GM11168 (cell line): ENCODE data around the gene FBXO47.
"Not testable (repeated sequence)": the region's sequence is repeated elsewhere in the genome, so short reads cannot be mapped to it uniquely, and the experiment has no call there.

Experiments
- in situ Hi-C: fragments of 300-500 bp; cut with MboI; formaldehyde crosslinking; loops from one replicate; pipeline ENCODE4 v1.12.0; 2022; ENCODE audit warnings: low sequenced_read_pairs; ENCODE audit not compliant: unreplicated experiment

The FBXO47 gene

GRCh38 chr17:38981636-38982035 lies 14.4 kb upstream of the FBXO47 start:
- in situ Hi-C loops: loop anchor here (10.0 kb wide), 1 partner anchor 173 kb away; the partner anchor contains the start of gene PLXDC1

- in situ Hi-C loops: loop anchor here (10.0 kb wide), 1 partner anchor 174 kb away; the partner anchor contains the start of gene PLXDC1
These were observed 13.5 kb upstream of the FBXO47 start for GRCh38 chr17:38980490-38981217.

DNA sequence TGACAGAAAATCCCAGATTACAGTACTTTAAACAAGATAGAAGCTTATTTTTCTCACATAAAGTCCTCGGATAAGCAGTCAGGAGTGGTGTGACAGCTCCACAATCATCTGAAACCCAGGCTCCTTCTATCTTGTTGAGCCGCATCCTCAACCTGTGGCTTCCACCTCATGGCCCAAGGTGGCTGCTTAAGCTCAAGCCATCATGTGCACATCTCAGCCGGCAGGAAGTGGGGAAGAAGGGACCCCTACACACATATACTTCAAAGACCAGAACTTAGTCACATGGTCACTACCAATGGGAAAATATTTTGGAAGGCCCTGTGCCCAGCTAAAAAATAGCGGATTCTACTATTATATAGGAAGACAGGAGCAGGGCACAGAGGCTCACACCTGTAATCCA lies 11.0 kb upstream of the FBXO47 start:
- in situ Hi-C loops: no loop called here

DNA sequence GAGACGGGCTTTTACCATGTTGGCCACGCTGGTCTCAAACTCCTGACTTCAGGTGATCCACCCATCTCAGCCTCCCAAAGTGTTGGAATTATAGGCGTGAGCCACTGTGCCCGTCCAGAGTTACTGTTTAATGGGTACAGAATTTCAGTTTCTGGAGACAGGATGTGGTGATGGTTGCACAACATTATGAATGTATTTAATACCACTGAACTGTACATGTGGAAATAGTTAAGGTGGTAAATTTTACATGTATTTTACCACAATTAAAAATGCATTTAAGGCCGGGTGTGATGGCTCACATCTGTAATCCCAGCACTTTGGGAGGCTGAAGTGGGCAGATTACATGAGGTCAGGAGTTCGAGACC lies 9.0 kb upstream of the FBXO47 start:
- in situ Hi-C loops: not testable (repeated sequence)

DNA sequence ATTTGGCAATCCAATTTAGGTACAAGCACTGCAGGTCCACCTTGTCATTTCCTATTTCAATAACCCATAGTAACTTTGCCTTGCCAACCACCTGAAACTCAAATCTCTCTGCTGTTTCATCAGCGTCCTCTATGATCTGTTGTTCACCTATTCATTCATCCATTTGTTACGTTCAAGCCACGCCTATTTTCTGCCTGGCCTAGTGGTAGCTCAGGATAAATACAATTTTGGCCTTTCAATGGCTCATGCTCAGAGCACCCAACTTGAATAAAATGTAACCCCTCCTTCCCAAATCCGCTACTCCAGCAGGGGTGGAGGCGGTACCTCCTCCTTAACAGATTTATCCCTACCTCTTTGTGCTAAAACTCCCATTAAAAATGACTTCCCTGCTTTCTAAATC lies 3.6 kb upstream of the FBXO47 start:
- in situ Hi-C loops: no loop called here

GRCh38 chr17:38970128-38970527 lies 2.9 kb upstream of the FBXO47 start:
- in situ Hi-C loops: no loop called here

- in situ Hi-C loops: no loop called here
These were observed 2.1 kb upstream of the FBXO47 start for GRCh38 chr17:38969281-38969680.

DNA sequence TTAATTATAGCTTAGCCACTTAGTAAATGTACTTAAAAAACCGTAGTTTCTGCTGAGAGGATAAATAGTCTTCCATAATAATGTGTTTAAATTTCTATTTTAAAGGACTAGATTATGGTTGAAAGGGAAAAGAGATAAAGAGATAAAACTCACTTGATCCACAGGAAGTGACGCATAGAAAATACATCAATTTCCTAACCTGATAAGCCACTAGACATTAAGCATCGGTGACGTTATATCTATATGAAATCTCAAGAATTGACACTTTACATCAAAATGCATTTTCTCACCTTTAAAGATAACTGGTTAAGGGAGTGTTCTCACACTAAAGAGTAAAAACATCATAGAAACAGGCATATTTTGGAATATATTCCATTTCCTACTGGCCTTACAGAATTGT lies 5.8 kb downstream of the FBXO47 start:
- in situ Hi-C loops: no loop called here

DNA sequence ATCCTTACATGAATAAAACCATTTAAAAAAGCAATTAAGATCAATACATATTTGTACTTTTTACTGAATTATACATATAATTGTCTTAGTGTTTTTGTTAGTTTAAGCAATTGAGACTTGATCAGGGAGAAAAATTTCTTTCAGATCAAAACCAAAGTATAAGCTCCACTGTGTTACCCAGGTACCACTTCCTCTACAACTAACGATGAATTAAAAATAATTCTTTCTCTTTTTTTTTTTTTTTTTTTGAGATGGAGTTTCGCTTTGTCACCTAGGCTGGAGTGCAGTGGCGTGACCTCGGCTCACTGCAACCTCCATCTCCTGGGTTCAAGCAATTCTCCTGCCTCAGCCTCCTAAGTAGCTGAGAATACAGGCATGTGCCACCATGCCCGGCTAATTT lies 6.8 kb downstream of the FBXO47 start:
- in situ Hi-C loops: no loop called here

DNA sequence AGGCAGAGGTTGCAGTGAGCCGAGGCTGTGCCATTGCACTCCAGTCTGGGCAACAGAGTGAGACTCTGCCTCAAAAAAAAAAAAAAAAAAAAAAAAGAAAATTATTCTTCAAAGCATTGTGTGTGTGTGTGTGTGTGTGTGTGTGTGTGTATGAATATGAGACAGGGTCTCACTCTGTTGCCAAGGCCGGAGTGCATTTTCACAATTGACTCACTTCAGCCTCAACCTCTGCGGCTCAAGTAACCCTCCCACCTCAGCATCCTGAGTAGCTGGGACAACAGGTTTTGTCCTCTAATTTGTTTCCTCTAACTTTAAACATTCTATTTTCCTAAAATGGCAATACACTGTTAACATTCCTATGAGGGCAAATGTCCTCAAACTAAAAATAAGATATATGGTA lies 7.7 kb downstream of the FBXO47 start:
- in situ Hi-C loops: no loop called here

DNA sequence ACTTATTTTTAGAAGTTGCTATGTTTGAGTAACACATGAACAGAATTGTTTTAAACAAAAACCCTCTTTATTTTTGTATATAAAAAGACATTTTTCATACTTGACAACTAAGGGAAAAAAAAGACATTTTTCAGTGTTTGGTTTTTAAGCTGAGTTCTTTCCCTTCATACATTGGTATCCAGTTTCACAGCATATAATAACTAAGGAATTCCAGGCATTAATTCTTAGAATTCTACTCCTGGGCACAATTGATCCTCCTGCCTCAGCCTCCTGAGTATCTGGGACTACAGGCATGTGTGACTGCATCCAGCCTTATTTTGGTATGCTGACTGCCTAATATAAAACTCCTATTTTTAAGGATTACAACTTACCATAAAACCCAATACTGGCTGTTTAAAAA lies 8.4 kb downstream of the FBXO47 start:
- in situ Hi-C loops: no loop called here

DNA sequence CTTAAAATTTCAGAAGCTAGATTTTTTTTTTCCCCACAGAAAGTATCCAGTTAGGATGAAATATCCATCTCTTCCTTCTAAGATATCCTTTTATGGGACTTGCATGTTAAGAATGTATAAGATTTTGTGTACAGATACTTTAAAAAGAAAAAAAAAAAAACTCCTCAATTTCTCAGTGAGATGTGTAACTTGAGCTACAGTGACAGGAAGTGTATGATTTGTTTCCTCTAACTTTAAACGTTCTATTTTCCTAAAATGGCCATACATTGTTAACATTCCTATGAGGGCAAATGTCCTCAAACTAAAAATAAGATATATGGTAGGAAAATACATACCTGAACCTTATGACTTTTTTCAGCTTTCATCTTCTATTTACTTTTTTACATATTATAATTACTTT lies 8.9 kb downstream of the FBXO47 start:
- in situ Hi-C loops: no loop called here

GRCh38 chr17:38953800-38954199 lies 13.4 kb downstream of the FBXO47 start:
- in situ Hi-C loops: not testable (repeated sequence)

- in situ Hi-C loops: no loop called here
These were observed 20.0 kb downstream of the FBXO47 start for GRCh38 chr17:38947189-38947588.

GRCh38 chr17:38943607-38944006 lies 23.6 kb downstream of the FBXO47 start:
- in situ Hi-C loops: no loop called here

- in situ Hi-C loops: no loop called here
These were observed 24.4 kb downstream of the FBXO47 start for GRCh38 chr17:38942696-38943334.

- in situ Hi-C loops: no loop called here
These were observed 26.8 kb downstream of the FBXO47 start for GRCh38 chr17:38940404-38940803.

DNA sequence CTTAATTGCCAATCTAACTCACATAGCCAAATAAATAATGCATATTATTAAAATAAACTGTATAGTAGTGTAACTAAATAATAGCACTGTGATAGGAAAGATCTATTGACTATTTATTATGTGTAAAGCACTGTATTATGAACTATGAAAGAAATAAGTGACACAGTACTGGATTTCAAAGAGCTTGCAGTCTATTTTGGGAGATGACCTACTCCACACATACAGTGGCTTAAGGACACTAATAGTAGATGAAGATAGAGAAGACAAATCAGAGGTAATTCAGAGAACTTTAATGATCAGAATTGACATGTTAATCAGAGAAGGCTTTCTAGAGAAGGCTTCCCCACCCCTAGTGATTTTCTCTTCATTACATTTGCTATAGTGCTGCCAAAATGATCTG lies 27.2 kb downstream of the FBXO47 start:
- in situ Hi-C loops: no loop called here

DNA sequence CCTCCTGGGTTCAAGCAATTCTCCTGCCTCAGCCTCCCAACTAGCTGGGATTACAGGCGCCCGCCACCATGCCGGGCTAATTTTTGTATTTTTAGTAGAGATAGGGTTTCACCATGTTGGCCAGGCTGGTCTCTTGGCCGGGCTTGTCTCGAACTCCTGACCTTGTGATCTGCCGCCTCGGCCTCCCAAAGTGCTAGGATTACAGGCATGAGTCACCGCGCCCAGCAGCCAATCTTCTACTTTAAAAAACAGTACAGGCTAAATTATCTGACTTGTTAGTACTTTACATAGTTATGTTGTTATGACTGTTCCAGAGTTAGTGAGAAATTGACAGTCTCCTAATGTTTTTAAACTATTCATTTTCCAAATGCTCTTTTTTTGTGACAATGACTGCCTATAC lies 33.2 kb downstream of the FBXO47 start:
- in situ Hi-C loops: not testable (repeated sequence)

- in situ Hi-C loops: not testable (repeated sequence)
These were observed 36.4 kb downstream of the FBXO47 start for GRCh38 chr17:38930782-38931181.

GRCh38 chr17:38926293-38927070 lies 40.7 kb downstream of the FBXO47 start:
- in situ Hi-C loops: no loop called here
